Measurements from ENCODE around the gene MECP2. TPM values are rescaled to one million over a fixed set of nuclear protein-coding genes. Genes with fewer than 3 reads are reported as not detected.
"Not testable (repeated sequence)": the region's sequence is repeated elsewhere in the genome, so short reads cannot be mapped to it uniquely, and the experiment has no call there.

MECP2 gene
- total and polyA plus RNA-seq, 12 donors = 16.9 to 67.7 (median 53.2) TPM

GRCh38 chrX:154000051-154000450 is 97.5 kb downstream of the MECP2 start:
- H3K27me3 ChIP-seq = no peaks in the 10 kb centered on the region
- intact Hi-C loops (cut with DNase I) = no loop called here
- H3K27ac ChIP-seq = no peak overlapping the region
- no peak for DNase-seq
- H3K9me3 ChIP-seq (replicated peaks in 1 of 3) = no peaks in the 10 kb centered on the region
- WGBS, 4 donors = 67 to 76% (median 74%) methylated on average over 4 to 5 of the region's 5 CpGs
- H3K4me3 ChIP-seq = no peak overlapping the region
- H3K4me1 ChIP-seq (replicated peaks in 1 of 2) = peaks cover 0 to 6% of the 10 kb centered on the region in 2 donors
- TF ChIP-seq, protein P1, sequence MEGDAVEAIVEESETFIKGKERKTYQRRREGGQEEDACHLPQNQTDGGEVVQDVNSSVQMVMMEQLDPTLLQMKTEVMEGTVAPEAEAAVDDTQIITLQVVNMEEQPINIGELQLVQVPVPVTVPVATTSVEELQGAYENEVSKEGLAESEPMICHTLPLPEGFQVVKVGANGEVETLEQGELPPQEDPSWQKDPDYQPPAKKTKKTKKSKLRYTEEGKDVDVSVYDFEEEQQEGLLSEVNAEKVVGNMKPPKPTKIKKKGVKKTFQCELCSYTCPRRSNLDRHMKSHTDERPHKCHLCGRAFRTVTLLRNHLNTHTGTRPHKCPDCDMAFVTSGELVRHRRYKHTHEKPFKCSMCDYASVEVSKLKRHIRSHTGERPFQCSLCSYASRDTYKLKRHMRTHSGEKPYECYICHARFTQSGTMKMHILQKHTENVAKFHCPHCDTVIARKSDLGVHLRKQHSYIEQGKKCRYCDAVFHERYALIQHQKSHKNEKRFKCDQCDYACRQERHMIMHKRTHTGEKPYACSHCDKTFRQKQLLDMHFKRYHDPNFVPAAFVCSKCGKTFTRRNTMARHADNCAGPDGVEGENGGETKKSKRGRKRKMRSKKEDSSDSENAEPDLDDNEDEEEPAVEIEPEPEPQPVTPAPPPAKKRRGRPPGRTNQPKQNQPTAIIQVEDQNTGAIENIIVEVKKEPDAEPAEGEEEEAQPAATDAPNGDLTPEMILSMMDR (IDR thresholded peaks at IDR 0.05) = no peak
- no peak for TF ChIP-seq POLR2A (IDR thresholded peaks at IDR 0.05)
- H3K36me3 ChIP-seq (replicated peaks in 1 of 2) = no peaks in the 10 kb centered on the region

GRCh38 chrX:153999359-154000037 is 98.0 kb downstream of the MECP2 start:
- H3K4me1 ChIP-seq (replicated peaks in 1 of 2) = peaks cover 0 to 6% of the 10 kb centered on the region in 2 donors
- no peaks in the 10 kb centered on the region for H3K36me3 ChIP-seq (replicated peaks in 1 of 2)
- no peaks in the 10 kb centered on the region for H3K27me3 ChIP-seq
- intact Hi-C loops (cut with DNase I) = no loop called here
- WGBS, 4 donors = 64 to 68% (median 67%) methylated on average over 9 to 19 of the region's 19 CpGs
- H3K27ac ChIP-seq = no peak overlapping the region
- TF ChIP-seq, protein P1 (IDR thresholded peaks at IDR 0.05) = no peak
- no peak for TF ChIP-seq POLR2A (IDR thresholded peaks at IDR 0.05)
- H3K9me3 ChIP-seq (replicated peaks in 1 of 3) = no peaks in the 10 kb centered on the region
- H3K4me3 ChIP-seq = no peak overlapping the region
- DNase-seq = no peak

GRCh38 chrX:153995504-153995903 is 102.0 kb downstream of the MECP2 start:
- intact Hi-C loops (cut with DNase I) = no loop called here
- Histone ChIP-seq H3K36me3 (replicated peaks in 1 of 2) (no peaks in the 10 kb centered on the region), H3K9me3 (replicated peaks in 1 of 3) (no peaks in the 10 kb centered on the region), H3K4me3 (no peak overlapping the region), H3K4me1 (replicated peaks in 1 of 2) (no peaks in the 10 kb centered on the region), H3K27me3 (no peaks in the 10 kb centered on the region), H3K27ac (no peak overlapping the region)
- DNase-seq = no peak
- TF ChIP-seq, protein P1 (IDR thresholded peaks at IDR 0.05) = no peak
- no peak for TF ChIP-seq POLR2A (IDR thresholded peaks at IDR 0.05)
- WGBS, 4 donors = 93 to 96% (median 94%) methylated on average over 8 of the region's 8 CpGs

DNA sequence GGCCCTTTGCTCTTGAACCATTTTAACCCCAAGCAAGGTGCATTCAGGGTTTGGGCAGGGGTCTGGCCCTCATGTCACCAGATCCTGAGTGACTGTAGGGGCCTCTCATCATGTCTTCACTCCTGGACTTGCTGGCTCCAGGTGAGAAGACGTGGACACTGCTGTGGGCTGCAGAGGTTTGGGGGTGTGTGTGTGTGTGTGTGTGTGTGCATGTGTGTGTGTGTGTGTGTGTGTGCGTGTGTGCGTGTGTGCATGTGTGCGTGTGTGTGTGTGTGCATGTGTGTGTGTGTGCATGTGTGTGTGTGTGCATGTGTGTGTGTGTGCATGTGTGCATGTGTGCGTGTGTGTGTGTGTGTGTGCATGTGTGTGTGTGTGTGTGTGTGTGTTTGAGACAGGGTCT is 103.1 kb downstream of the MECP2 start:
- intact Hi-C loops (cut with DNase I) = not testable (repeated sequence)

DNA sequence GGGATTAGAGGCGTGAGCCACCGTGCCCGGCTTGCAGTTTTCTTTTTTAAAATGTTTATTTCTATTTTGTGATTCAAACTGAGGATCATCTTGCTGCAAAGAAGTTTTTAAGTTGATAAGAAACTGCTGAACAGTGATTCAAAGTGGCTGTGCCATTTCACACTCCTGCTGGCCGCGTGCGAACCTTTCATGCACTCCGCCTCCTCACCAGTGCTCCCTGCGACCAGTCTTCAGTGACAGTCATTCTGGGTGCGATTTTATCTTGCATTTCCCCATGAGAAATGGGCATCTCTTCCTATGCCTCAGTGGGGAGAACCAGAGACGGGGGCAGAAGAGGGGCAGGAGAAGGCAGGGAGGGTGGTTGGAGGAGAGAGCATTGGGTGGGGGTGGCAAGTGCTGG is 103.5 kb downstream of the MECP2 start:
- 85 to 90% (median 86%) methylated on average over 10 of the region's 10 CpGs for WGBS, 4 donors
- DNase-seq = no peak
- Histone ChIP-seq H3K27me3 (no peaks in the 10 kb centered on the region), H3K27ac (no peak overlapping the region), H3K4me3 (no peak overlapping the region), H3K9me3 (replicated peaks in 1 of 3) (no peaks in the 10 kb centered on the region), H3K36me3 (replicated peaks in 1 of 2) (no peaks in the 10 kb centered on the region), H3K4me1 (replicated peaks in 1 of 2) (no peaks in the 10 kb centered on the region)
- no peak for TF ChIP-seq POLR2A (IDR thresholded peaks at IDR 0.05)
- TF ChIP-seq, protein P1 (IDR thresholded peaks at IDR 0.05) = no peak
- intact Hi-C loops (cut with DNase I) = no loop called here

More for the DNA sequence above, 103.1 kb downstream of the MECP2 start:
- H3K9me3 ChIP-seq (replicated peaks in 1 of 3); H3K36me3 ChIP-seq (replicated peaks in 1 of 2); H3K27ac ChIP-seq; H3K4me1 ChIP-seq (replicated peaks in 1 of 2); H3K4me3 ChIP-seq; DNase-seq; H3K27me3 ChIP-seq: not testable (repeated sequence)
- 60 to 74% methylated on average over 4 of the region's 5 CpGs; no CpG with 5 or more reads in 2 of the 4 donors for WGBS, 4 donors
